Measurements from ENCODE around the gene CCT7.

Gene CCT7

DNA sequence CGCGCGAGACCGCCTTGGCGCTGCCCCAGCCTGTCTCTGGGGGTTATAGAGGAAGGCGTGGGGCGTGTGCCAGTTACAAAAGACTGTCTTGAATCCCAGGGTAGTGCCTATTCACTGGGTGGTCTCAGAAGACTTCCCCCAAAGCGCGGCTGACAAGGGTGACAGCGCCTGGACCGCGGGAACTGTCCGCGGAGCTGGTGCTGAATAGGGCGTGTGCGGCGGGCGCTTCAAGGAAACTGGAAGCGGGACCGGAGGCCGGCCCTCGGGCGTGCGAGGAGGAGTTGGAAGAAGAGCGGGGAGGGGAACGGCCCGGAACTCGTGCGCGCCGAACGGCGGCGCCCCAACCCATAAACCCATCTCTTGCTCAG is 57.0 kb downstream of the CCT7 start:
- TF ChIP-seq, protein P1, sequence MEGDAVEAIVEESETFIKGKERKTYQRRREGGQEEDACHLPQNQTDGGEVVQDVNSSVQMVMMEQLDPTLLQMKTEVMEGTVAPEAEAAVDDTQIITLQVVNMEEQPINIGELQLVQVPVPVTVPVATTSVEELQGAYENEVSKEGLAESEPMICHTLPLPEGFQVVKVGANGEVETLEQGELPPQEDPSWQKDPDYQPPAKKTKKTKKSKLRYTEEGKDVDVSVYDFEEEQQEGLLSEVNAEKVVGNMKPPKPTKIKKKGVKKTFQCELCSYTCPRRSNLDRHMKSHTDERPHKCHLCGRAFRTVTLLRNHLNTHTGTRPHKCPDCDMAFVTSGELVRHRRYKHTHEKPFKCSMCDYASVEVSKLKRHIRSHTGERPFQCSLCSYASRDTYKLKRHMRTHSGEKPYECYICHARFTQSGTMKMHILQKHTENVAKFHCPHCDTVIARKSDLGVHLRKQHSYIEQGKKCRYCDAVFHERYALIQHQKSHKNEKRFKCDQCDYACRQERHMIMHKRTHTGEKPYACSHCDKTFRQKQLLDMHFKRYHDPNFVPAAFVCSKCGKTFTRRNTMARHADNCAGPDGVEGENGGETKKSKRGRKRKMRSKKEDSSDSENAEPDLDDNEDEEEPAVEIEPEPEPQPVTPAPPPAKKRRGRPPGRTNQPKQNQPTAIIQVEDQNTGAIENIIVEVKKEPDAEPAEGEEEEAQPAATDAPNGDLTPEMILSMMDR (IDR thresholded peaks at IDR 0.05; ENCODE audit: insufficient read depth, low read length, missing control alignments) = no peak
- DNase-seq (ENCODE audit: low read depth, low spot score) = no peak
- POLR2A ChIA-PET = no interaction called here
- CTCF ChIA-PET = interaction anchor here (0.8 to 4.1 kb wide), 9 partner anchors 9 to 403 kb away, joined by 3 to 22 read pairs (median 3); partner anchors contain the start of gene SPR
- no peak overlapping the region; the same call in 1 of the 2 replicates for H3K4me3 ChIP-seq (ENCODE audit: low read depth, low read length)

DNA sequence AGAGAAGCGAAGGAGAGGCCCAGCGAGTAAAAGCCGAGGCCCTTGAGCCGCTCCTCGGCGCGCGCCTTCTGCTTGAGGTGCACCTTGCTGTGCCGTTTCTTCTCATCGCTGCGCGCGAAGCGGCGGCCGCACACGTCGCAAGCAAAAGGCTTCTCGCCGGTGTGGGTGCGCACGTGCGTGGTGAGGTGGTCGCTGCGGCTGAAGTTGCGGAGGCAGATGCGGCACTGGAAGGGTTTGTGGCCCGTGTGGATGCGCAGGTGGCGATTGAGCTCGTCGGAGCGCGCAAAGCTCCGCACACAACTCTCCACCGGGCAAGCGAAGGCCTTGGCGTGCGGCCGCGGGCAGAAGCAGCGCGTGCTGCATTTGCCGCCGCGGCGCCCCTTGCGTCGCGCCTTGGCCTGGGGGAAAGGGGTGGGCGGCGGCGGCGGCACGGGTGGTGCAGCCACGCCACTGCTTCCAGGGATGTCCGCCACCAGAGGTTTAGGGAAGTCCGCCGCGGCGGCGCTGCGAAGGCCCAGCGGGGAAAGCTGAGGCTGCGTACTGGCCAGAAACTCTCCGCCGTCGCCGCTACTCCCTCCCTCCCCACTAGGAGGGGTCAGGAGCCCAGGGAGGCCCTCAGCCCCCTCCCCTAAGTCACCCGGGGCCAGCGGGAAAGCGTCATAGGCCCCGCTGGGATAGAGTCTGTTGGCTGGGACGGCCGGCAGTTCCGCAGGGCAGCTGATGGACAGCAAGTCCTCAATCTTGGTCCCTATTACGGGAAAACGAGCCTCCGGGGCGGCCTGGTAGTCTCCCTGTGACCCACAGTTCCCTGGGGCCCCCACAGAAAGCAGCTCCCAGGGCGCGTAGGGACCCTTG is 57.6 kb downstream of the CCT7 start:
- POLR2A ChIA-PET = no interaction called here
- TF ChIP-seq, protein P1 (IDR thresholded peaks at IDR 0.05; ENCODE audit: insufficient read depth, low read length, missing control alignments) = no peak
- no peak for DNase-seq (ENCODE audit: low read depth, low spot score)
- no peak overlapping the region; the same call in 1 of the 2 replicates for H3K4me3 ChIP-seq (ENCODE audit: low read depth, low read length)
- CTCF ChIA-PET = interaction anchor here (2.1 to 4.1 kb wide), 3 partner anchors 9 to 20 kb away, joined by 7 to 22 read pairs (median 16); no protein-coding TSS in a partner anchor

DNA sequence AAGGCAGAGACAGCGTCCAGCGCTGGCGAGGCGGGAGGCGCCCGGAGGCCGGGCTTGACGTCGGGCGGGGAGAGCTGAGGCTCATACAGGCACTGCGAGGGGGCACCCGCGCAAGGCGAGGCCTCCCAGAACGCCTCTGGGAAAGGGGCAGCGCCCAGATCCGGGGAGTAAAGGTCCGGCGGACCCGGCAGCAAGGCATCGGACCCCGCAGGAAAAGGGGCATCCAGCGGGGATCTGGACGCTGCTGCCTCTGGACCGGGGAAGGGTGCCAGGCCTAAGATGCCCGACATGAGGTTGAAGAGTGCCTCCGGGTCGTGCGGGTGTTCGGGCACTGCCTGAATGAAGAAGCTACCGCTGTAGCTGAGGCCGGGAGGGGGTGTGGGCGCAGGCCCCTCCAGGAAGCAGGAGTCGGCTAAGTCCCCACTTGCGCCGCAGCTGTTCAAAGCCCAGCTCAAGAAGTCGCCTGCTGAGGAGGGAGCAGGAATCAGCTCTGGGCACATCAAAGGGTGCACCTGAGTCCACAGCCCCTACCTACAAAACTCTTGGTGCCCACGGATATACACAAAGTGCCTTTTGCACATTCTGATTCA is 58.3 kb downstream of the CCT7 start:
- TF ChIP-seq, protein P1 (IDR thresholded peaks at IDR 0.05; ENCODE audit: insufficient read depth, low read length, missing control alignments) = no peak
- POLR2A ChIA-PET = no interaction called here
- CTCF ChIA-PET = interaction anchor here (4.1 kb wide), 1 partner anchor 21 kb away, joined by 16 read pairs; no protein-coding TSS in a partner anchor
- no peak overlapping the region for H3K4me3 ChIP-seq (ENCODE audit: low read depth, low read length)
- DNase-seq (ENCODE audit: low read depth, low spot score) = no peak

DNA sequence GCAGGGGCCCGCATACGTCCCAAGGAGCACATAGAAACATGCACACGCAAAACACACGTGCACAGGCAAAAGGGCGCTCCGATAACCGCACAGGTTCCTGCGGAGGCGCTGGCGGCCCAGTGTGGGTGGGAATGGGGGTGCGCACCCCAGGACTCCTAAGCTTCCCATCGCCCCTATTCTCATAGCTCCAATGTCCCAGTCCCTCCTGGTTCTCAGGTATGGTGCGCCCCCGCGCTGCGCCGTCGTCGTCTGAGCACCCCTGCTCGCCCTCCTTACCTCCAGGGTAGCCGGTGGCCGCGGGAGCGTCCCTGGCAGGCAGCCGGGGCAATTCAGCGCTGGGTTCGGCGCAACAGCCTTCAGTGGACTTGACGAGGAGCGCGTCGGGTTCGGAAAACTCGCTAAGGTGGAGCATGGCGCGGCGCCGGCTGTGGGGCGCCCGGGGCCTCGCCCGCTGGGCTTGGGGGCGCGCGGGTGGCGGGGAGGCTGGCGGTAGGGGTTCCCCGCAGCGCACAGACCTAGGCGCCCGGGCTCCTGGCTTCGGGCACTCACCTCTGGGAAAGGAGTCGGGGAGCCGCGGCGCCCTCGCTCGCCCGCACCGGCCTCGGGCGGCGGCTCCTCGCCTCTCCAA is 58.9 kb downstream of the CCT7 start:
- POLR2A ChIA-PET = no interaction called here
- no peak for DNase-seq (ENCODE audit: low read depth, low spot score)
- CTCF ChIA-PET = interaction anchor here (0.7 kb wide), 1 partner anchor 15 kb away, joined by 3 read pairs; no protein-coding TSS in a partner anchor
- peak overlapping the region; percentile 49 for H3K4me3 ChIP-seq (ENCODE audit: low read depth, low read length)
- TF ChIP-seq, protein P1 (IDR thresholded peaks at IDR 0.05; ENCODE audit: insufficient read depth, low read length, missing control alignments) = no peak

DNA sequence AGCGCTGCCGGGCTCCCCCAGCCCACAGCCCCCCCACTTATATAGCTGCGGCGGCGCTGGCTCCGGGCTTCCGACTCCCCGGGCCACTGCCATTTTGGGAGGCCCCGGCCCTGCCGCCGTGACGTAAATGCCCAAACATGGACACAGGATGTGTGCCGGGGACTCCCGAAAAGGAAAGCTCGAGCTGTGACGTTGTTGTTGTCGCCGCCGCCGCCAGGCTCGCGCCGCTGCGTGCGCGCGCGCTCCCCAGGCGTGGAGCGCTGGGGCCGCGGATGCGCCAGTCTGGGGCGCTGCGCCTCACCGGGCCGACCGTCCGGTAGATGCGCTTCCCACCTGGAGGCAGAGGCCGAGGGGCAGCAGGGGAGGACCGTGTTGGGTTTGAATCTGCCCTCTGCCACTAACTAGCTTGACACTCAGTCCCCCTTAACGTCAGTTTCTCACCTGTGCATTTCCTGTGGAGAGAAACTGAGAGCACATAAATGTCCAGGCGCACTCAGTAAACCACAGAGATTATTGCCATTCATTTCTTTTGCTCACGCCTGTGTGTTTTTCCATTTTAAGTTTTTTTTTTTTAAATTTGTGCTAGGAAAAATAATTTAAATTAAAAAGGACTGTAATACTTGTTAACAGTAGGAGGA is 59.5 kb downstream of the CCT7 start, which contains the start of gene EGR4:
TSS of gene EGR4 (minus strand) at position 15 of the 638 bp plus-strand sequence. CDS start 231 bp downstream, outside the sequence.
- H3K4me3 ChIP-seq (ENCODE audit: low read depth, low read length) = peak within 1 kb of the TSS; percentile 49
- CTCF ChIA-PET = interaction anchor here (0.7 kb wide), 1 partner anchor 15 kb away, joined by 3 read pairs; no protein-coding TSS in a partner anchor
- POLR2A ChIA-PET = no interaction called here
- TF ChIP-seq, protein P1 (IDR thresholded peaks at IDR 0.05; ENCODE audit: insufficient read depth, low read length, missing control alignments) = no peak
- DNase-seq (ENCODE audit: low read depth, low spot score) = no peak
